ENCODE data around the gene ARHGAP1. TPM values are rescaled to one million over a fixed set of nuclear protein-coding genes. Genes with fewer than 3 reads are reported as not detected.

Gene ARHGAP1
- total RNA-seq, 4 donors from 2014 or later = 39.2 to 53.6 (median 45.8) TPM

- WGBS, 2 donors = 87 to 89% methylated on average over 5 of the region's 5 CpGs
- no peak for DNase-seq
These were observed 64.8 kb downstream of the ARHGAP1 start for GRCh38 chr11:46635557-46636139.

GRCh38 chr11:46633291-46634217 lies 66.9 kb downstream of the ARHGAP1 start:
- H3K27me3 ChIP-seq = no peaks in the 10 kb centered on the region
- no peaks in the 10 kb centered on the region for H3K9me3 ChIP-seq
- H3K4me3 ChIP-seq = no peak overlapping the region
- H3K4me1 ChIP-seq = no peaks in the 10 kb centered on the region
- TF ChIP-seq CTCF (IDR thresholded peaks at IDR 0.05) (no peak), POLR2A (IDR thresholded peaks at IDR 0.05) (no peak)
- no peak overlapping the region for H3K27ac ChIP-seq
- WGBS, 2 donors = 92 to 93% methylated on average over 19 to 22 of the region's 22 CpGs
- intact Hi-C loops (cut with DNase I) = no loop called here
- DNase-seq = no peak
- peaks cover 0 to 83% (median 7%) of the 10 kb centered on the region in 3 donors for H3K36me3 ChIP-seq

More at GRCh38 chr11:46635557-46636139, 64.8 kb downstream of the ARHGAP1 start:
- no peak overlapping the region for H3K27ac ChIP-seq
- no peak overlapping the region for H3K4me3 ChIP-seq
- intact Hi-C loops (cut with DNase I) = no loop called here
- no peaks in the 10 kb centered on the region for H3K27me3 ChIP-seq
- TF ChIP-seq POLR2A (IDR thresholded peaks at IDR 0.05) (no peak), CTCF (IDR thresholded peaks at IDR 0.05) (no peak)
- no peaks in the 10 kb centered on the region for H3K4me1 ChIP-seq
- no peaks in the 10 kb centered on the region for H3K9me3 ChIP-seq
- peaks cover 0 to 84% (median 4%) of the 10 kb centered on the region in 3 donors for H3K36me3 ChIP-seq

GRCh38 chr11:46632502-46632901 lies 67.9 kb downstream of the ARHGAP1 start:
- Histone ChIP-seq H3K4me3 (no peak overlapping the region), H3K4me1 (no peaks in the 10 kb centered on the region), H3K27ac (no peak overlapping the region), H3K36me3 (peaks cover 0 to 82% (median 7%) of the 10 kb centered on the region in 3 donors), H3K27me3 (no peaks in the 10 kb centered on the region), H3K9me3 (no peaks in the 10 kb centered on the region)
- no peak for DNase-seq
- TF ChIP-seq POLR2A (IDR thresholded peaks at IDR 0.05) = no peak
- TF ChIP-seq CTCF (IDR thresholded peaks at IDR 0.05) = no peak
- intact Hi-C loops (cut with DNase I) = no loop called here
- 78 to 92% methylated on average over 1 of the region's 1 CpG for WGBS, 2 donors

GRCh38 chr11:46631676-46632075 lies 68.7 kb downstream of the ARHGAP1 start:
- no peaks in the 10 kb centered on the region for H3K9me3 ChIP-seq
- peaks cover 0 to 82% (median 7%) of the 10 kb centered on the region in 3 donors for H3K36me3 ChIP-seq
- H3K27me3 ChIP-seq = no peaks in the 10 kb centered on the region
- H3K4me1 ChIP-seq = no peaks in the 10 kb centered on the region
- DNase-seq = no peak
- WGBS, 2 donors = 85% methylated on average over 2 of the region's 2 CpGs; no CpG with 5 or more reads in 1 of the 2 donors
- intact Hi-C loops (cut with DNase I) = no loop called here
- H3K4me3 ChIP-seq = no peak overlapping the region
- no peak for TF ChIP-seq POLR2A (IDR thresholded peaks at IDR 0.05)
- no peak for TF ChIP-seq CTCF (IDR thresholded peaks at IDR 0.05)
- H3K27ac ChIP-seq = no peak overlapping the region

GRCh38 chr11:46630237-46630636 lies 70.2 kb downstream of the ARHGAP1 start:
- TF ChIP-seq CTCF (IDR thresholded peaks at IDR 0.05) = no peak
- no peak for TF ChIP-seq POLR2A (IDR thresholded peaks at IDR 0.05)
- Histone ChIP-seq H3K4me1 (no peaks in the 10 kb centered on the region), H3K27ac (no peak overlapping the region), H3K4me3 (no peak overlapping the region), H3K27me3 (no peaks in the 10 kb centered on the region), H3K36me3 (peaks cover 0 to 83% (median 19%) of the 10 kb centered on the region in 3 donors), H3K9me3 (no peaks in the 10 kb centered on the region)
- no peak for DNase-seq
- intact Hi-C loops (cut with DNase I) = no loop called here
- 94 to 100% methylated on average over 1 of the region's 1 CpG for WGBS, 2 donors
